Esophagus muscularis mucosa (tissue), 4 donors: Measurements from ENCODE around the gene TTLL1.

Source experiments
- EP300 ChIP-seq: sonication (generic); formaldehyde crosslinking; IDR thresholded peaks from one replicate; pipeline ENCODE4 v1.6.1; 2017; ENCODE audit warnings: antibody characterized with exemption
- POLR2A ChIP-seq: fragments of 450-650 bp; IDR thresholded peaks from one replicate; pipeline ENCODE4 v1.6.1; 2017; ENCODE audit warnings: antibody characterized with exemption, moderate library complexity, mild to moderate bottlenecking, low read depth
- POLR2AphosphoS5 ChIP-seq, 2 donors: sonication (generic); formaldehyde crosslinking; IDR thresholded peaks; one replicate each; pipeline ENCODE4 v1.6.1; 2017; ENCODE audit warnings: antibody characterized with exemption in 2 of 2
- TF ChIP-seq, protein P1 (sequence below), 3 experiments: fragments of 200-600 bp in 2 of 3; fragments of 450-650 bp in 1 of 3; sonication (generic) in 2 of 3; IDR thresholded peaks; one replicate each; pipeline ENCODE4 v1.5.1; 2017 to 2019; ENCODE audit warnings: antibody characterized with exemption in 3 of 3, mild to moderate bottlenecking in 2 of 3, moderate library complexity in 1 of 3

DNA sequence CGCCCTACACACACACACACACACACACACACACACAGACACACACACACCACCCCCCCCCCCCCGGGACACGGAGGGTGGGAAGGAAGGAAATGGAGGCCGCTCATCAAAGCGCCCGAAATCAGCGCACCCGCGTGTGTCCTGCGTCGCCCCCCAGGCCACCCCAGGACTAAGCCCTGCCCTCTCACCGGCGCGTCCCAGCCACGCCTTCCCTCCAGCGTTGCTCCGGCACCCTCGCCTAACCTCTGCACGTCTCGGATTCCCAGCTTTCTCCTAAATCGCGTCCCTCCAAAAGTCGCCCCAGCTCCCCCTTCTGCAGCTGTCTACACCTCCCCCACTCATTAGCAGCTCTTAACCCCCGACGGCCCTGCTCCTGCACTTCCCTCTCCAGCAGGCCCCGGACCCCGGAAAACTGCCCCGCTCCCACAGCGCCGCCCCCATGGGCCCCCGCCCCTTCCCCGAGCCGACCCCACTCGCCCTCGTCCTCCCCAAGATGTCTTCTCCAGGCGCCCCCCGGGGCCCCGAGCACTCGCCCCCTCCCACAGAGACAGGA, 74.8 kb downstream of the TTLL1 start:
- TF ChIP-seq POLR2A (no peak), POLR2AphosphoS5 (IDR thresholded peaks at IDR 0.05) (no peak), EP300 (no peak)
- TF ChIP-seq, protein P1, sequence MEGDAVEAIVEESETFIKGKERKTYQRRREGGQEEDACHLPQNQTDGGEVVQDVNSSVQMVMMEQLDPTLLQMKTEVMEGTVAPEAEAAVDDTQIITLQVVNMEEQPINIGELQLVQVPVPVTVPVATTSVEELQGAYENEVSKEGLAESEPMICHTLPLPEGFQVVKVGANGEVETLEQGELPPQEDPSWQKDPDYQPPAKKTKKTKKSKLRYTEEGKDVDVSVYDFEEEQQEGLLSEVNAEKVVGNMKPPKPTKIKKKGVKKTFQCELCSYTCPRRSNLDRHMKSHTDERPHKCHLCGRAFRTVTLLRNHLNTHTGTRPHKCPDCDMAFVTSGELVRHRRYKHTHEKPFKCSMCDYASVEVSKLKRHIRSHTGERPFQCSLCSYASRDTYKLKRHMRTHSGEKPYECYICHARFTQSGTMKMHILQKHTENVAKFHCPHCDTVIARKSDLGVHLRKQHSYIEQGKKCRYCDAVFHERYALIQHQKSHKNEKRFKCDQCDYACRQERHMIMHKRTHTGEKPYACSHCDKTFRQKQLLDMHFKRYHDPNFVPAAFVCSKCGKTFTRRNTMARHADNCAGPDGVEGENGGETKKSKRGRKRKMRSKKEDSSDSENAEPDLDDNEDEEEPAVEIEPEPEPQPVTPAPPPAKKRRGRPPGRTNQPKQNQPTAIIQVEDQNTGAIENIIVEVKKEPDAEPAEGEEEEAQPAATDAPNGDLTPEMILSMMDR (IDR thresholded peaks at IDR 0.05), result no peak
